ENCODE data around the gene ACP7.

The ACP7 gene

GRCh38 chr19:39082745-39083598 is 1.2 kb upstream of the ACP7 start:
- Histone ChIP-seq H3K4me2 (ENCODE audit: low read length) (no peak overlapping the region), H3K79me2 (ENCODE audit: insufficient read depth, low read length) (no peaks in the 10 kb centered on the region)

GRCh38 chr19:39083599-39083982 is 577 bp upstream of the ACP7 start:
- Histone ChIP-seq H2AFZ (ENCODE audit: low read length) (no peak overlapping the region), H3F3A (ENCODE audit: insufficient read depth, low read length) (no peaks in the 10 kb centered on the region), H3K9me2 (ENCODE audit: low read depth, low read length) (no peaks in the 10 kb centered on the region), H3K27me3 (ENCODE audit: insufficient read depth, low read length) (peaks cover 9% of the 10 kb centered on the region; the same call in 1 of the 2 replicates), H3K9ac (ENCODE audit: low read length) (no peak overlapping the region), H3K4me2 (ENCODE audit: low read length) (no peak overlapping the region), H3K27ac (ENCODE audit: low read depth, low read length, poor library complexity, severe bottlenecking) (no peak overlapping the region), H3K4me1 (ENCODE audit: insufficient read depth, low read length, severe bottlenecking) (no peaks in the 10 kb centered on the region), H3K4me3 (ENCODE audit: low read depth, low read length, poor library complexity, severe bottlenecking) (no peak overlapping the region), H4K20me1 (ENCODE audit: insufficient read depth, low read length) (no peaks in the 10 kb centered on the region), H3K36me3 (ENCODE audit: insufficient read depth, low read length) (no peaks in the 10 kb centered on the region), H3K79me2 (ENCODE audit: insufficient read depth, low read length) (no peaks in the 10 kb centered on the region), H3K9me3 (ENCODE audit: low read length) (no peaks in the 10 kb centered on the region)
- TF ChIP-seq CTCF (IDR thresholded peaks at IDR 0.05; ENCODE audit: low read length) (no peak), EZH2 (IDR thresholded peaks at IDR 0.05; ENCODE audit: borderline replicate concordance, low read length) (no peak)

More at GRCh38 chr19:39082745-39083598, 1.2 kb upstream of the ACP7 start:
- TF ChIP-seq CTCF (IDR thresholded peaks at IDR 0.05; ENCODE audit: low read length) (no peak), EZH2 (IDR thresholded peaks at IDR 0.05; ENCODE audit: borderline replicate concordance, low read length) (no peak)
- no peaks in the 10 kb centered on the region for H3K4me1 ChIP-seq (ENCODE audit: insufficient read depth, low read length, severe bottlenecking)
- H4K20me1 ChIP-seq (ENCODE audit: insufficient read depth, low read length), result no peaks in the 10 kb centered on the region
- no peak overlapping the region for H3K27ac ChIP-seq (ENCODE audit: low read depth, low read length, poor library complexity, severe bottlenecking)
- no peak overlapping the region for H3K9ac ChIP-seq (ENCODE audit: low read length)
- peaks cover 9% of the 10 kb centered on the region; the same call in 1 of the 2 replicates for H3K27me3 ChIP-seq (ENCODE audit: insufficient read depth, low read length)
- no peak overlapping the region for H3K4me3 ChIP-seq (ENCODE audit: low read depth, low read length, poor library complexity, severe bottlenecking)
- H3K9me3 ChIP-seq (ENCODE audit: low read length), result no peaks in the 10 kb centered on the region
- no peaks in the 10 kb centered on the region for H3F3A ChIP-seq (ENCODE audit: insufficient read depth, low read length)
- no peaks in the 10 kb centered on the region for H3K36me3 ChIP-seq (ENCODE audit: insufficient read depth, low read length)
- no peak overlapping the region for H2AFZ ChIP-seq (ENCODE audit: low read length)
- H3K9me2 ChIP-seq (ENCODE audit: low read depth, low read length), result no peaks in the 10 kb centered on the region

- peaks cover 9% of the 10 kb centered on the region; the same call in 1 of the 2 replicates for H3K27me3 ChIP-seq (ENCODE audit: insufficient read depth, low read length)
- H2AFZ ChIP-seq (ENCODE audit: low read length), result no peak overlapping the region
- TF ChIP-seq EZH2 (IDR thresholded peaks at IDR 0.05; ENCODE audit: borderline replicate concordance, low read length) (no peak), CTCF (IDR thresholded peaks at IDR 0.05; ENCODE audit: low read length) (no peak)
- H3K36me3 ChIP-seq (ENCODE audit: insufficient read depth, low read length), result no peaks in the 10 kb centered on the region
- H3F3A ChIP-seq (ENCODE audit: insufficient read depth, low read length), result no peaks in the 10 kb centered on the region
- H3K9ac ChIP-seq (ENCODE audit: low read length), result no peak overlapping the region
- H3K4me1 ChIP-seq (ENCODE audit: insufficient read depth, low read length, severe bottlenecking), result no peaks in the 10 kb centered on the region
- H3K9me2 ChIP-seq (ENCODE audit: low read depth, low read length), result no peaks in the 10 kb centered on the region
- no peaks in the 10 kb centered on the region for H4K20me1 ChIP-seq (ENCODE audit: insufficient read depth, low read length)
- H3K9me3 ChIP-seq (ENCODE audit: low read length), result no peaks in the 10 kb centered on the region
- H3K27ac ChIP-seq (ENCODE audit: low read depth, low read length, poor library complexity, severe bottlenecking), result no peak overlapping the region
- no peaks in the 10 kb centered on the region for H3K79me2 ChIP-seq (ENCODE audit: insufficient read depth, low read length)
- H3K4me2 ChIP-seq (ENCODE audit: low read length), result no peak overlapping the region
- no peak overlapping the region for H3K4me3 ChIP-seq (ENCODE audit: low read depth, low read length, poor library complexity, severe bottlenecking)
Observed at GRCh38 chr19:39084732-39085080, 538 bp downstream of the ACP7 start.

All from OCI-LY1 (cell line).